ENCODE measurements around the gene ODAD3.
"Not testable (repeated sequence)": the region's sequence is repeated elsewhere in the genome, so short reads cannot be mapped to it uniquely, and the experiment has no call there.

The ODAD3 gene

DNA sequence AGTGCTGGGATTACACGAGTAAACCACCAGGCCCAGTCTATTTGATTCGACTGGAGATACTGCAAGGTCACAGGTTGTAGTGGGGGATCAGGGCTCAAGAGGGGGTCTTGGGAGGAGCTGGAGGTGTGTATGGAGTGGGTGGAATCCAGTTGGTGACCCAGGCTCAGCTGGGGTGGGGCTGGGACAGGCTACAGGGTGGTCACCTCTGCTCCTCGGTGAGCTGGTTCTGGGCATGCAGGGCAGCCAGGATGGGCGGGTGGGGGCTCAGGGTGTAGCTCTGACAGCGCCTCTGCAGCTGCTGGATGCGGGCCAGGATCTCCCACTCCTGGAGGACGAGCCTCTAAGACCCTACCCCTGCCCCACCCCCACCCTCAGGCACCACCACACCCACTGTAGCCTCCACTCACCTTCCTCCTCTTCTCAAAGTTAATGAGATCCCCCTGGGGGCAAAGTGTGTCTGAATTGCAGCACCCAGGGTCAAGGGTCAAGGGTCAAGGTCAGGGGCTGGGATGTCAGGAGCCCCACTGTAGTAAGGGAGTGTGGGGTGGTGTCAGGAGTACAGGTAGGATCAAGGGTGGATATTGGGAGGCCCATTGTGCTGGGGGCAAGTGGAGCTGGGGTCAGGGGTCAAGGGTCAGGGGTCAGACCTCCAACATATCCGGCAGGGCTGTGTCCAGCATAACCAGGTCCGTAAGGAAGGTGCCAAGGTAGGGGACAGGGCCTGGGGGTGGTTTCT, 32.9 kb downstream of the ODAD3 start:
- no peak for DNase-seq

DNA sequence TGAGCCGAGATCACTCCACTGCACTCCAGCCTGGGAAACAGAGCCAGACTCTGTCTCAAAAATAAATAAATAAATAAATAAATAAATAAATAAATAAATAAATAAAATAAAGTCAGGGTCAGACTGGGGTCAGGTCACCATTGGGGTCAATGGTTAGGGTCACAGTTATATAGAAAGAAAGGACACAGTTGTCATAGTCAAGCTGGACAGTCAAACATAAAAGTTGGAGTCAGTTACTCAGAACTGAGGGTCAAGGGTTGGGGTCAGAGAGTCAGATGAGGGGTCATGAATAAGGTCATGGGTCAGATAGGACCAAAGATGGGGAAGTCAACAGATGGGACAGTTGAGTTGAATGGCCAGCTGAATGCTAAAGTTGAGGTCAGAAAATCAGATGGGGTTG, 34.1 kb downstream of the ODAD3 start:
- DNase-seq, result no peak

DNA sequence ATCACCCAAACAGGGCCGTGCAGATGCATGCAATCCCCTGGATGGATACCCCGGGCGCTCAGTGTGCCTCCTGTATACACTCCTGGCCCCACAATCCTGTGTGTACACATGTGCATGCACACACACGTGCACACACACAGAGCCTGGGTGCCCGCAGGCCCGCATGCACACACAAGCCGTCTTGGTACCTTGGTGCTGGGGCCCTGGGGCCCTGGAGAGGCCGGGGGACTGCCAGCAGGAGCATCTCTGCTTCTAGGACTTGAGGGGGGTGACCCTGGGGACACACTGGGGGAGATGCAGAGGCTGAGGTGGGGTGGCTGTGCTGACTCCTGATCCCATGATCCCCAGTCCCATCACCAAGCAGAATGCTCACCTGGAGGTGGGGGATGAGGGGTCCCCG, 35.3 kb downstream of the ODAD3 start:
- no peak for DNase-seq

DNA sequence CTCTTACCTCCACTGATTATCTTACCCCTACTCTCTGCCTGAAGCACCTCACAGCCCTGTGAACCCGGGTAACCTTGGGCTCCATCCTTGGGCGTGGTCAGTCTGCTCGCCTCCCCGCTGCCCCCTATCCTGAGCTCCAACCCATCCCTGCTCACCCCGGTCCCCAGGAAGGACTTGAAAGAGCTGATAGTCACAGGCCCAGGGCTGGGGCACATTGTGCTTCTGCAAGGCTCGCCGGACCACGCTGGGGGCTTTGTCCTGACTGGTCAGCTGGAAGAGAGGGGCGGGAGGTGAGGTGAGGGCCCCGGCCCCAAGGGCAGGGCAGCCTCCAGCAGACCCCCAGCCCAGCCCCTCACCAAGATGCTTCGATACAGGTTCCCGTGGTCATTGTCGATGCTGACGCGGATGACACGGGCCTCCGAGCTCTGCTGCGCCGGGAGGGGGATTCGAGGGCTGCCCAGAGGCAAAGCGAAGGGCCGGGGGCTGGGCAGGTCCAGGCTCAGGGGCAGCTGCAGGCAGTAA, 37.8 kb downstream of the ODAD3 start:
- DNase-seq, result no peak

DNA sequence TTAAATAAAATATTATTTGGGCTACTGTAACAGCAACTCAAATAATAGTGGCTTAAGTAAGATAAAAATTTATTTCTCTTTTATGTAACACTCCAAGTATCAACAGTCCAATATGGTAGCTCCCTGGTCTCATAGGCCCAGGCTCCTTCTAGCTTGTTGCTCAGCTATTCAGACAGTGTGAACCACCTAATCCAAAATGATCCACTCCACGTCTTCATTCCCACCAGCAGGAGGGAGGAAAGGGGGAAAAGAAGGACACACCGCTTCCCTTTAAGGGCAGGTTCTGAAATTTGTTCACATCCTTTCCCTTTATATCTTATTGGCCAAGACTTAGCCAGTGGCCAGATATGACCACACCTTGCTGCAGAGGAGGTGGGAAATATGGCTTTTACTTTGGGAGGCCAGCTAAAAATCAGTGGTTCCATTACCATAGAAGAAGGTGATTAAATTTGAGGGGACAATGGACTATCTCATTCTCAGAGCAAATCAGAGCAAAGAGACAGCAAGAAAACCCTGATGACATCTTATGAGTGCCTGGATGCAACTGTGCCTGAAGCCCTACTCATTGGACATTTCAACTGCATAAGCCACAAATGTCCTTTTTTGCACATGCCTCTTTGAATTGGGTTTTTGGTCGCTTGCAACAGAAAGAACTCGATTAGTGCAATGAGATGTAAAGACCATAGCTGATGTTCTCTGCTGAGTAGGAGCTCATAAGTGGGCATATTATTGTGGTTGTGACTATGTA, 43.8 kb downstream of the ODAD3 start:
- no peak for DNase-seq

DNA sequence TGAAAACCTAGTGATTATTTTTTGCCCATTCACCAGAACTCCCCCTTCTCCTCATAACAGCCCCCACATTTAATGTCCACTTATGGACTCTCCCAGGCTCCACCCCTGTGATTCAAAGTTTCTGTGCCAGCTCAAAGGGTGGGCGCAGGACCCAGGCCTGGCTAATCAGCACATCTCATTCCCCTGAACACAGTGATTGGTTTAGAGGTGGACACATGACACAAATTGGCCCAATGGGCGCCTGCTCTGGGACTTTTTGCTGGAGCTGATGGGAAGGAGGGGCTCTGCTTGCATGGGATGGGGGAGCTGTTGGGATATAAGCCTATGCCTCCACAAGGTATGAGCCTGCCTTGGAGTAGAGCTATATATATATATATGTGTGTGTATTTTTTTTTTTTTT, 44.6 kb downstream of the ODAD3 start:
- no peak for DNase-seq

DNA sequence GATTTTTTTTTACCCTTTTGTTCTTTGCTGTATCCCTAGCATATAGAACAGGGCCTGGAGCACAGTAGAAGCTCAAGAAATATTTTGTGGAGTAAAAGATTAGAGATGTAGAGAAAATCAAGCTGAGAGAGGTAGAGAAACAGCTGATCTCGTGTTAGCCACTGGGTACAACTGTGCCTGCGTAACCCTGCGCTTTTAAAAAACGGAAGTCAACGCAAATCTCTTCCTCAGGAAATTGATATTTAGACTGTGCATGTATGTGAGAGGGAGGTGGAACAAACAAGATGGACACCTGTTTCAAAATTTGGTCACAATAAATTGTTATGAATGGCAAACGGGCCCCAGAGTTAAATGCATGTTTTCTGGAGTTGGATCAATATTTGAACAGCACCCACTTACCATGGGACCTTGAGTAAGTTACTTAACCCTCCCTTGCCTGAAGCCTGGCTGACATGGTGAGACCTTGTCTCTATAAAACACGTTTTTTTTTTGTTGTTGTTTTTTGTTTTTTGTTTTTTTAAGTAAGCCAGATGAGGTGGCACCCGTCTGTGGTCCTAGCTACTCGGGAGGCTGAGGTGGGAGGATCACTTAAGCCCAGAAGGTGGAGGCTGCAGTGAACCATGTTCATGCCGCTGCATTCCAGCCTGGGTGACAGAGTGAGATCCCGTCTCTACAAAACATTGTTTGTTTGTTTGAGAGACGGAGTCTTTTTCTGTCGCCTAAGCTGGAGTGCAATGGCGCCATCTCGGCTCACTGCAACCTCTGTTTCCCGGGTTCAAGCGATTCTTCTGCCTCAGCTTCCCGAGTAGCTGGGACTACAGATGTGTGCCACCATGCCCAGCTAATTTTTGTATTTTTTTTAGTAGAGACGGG, 47.5 kb downstream of the ODAD3 start:
- DNase-seq, result no peak

DNA sequence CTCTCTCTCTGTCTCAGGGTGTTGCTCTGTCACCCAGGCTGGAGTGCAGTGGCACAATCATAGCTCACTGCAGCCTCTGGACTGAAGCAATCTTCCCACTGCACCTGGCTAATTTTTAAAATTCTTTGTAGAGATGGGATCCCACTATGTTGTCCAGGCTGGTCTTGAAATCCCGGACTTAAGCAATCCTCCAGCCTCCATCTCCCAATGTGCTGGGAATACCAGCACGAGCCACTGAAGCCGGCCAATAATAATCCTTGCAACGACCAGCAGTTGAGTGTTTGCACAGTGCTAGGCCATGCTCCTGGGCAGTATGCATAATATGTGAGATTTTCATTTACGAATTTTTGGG, 50.2 kb downstream of the ODAD3 start:
- DNase-seq, result no peak

DNA sequence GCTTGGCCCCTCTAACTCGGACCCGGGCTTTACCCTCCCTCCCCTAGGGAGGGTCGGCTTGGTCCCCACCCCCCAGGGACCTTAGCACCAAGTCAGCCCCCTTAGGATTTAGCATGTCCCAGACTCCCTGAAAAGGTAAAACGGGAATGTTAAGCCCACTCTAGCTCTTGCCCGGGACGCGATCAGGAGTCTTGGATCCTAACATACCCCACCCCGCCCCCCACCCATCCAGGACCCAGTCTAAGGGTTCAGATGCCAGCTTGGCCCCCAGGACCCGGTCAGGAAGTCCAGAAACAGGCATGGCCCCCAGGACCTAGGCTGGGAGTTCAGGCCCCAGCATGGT, 51.2 kb downstream of the ODAD3 start:
- no peak for DNase-seq

DNA sequence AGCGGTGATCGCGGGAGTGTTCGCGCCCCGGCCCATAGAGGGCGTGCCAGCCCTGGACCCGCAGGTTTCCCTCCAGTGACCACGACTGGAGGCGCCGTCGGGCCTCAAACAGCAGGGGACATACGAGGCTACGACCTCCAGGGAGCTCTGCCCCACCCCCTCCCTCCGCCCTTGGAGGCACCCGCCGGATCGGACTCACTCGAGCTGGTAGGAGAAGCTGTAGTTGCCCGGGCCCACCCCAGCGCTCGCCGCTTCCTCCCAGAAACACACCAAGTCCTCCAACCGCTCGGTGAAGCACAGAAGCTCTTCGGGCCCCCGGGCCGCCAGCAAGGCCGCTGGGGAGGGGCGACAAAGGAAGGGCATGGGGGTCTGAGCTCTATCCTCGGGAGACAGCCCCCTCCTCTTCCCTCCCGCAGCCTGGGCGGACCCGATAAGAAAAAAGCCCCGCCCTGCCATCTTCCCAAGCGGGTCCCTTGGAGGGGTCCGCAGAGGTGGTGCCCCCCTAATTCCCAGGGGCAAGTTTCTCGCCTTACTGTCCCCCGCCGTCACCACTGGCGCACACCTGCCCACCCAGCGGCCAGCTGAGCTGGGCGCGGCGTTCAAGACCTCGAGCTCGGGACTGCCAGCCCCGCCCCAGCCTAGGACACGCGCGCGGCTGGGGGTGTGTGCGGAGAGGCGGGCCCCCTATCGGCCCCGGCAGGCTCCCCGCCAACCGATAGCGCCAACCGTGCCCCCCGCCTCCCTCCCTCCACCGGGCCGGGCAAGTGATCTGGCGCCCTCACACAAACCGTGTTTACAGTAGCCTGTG, 51.8 kb downstream of the ODAD3 start:
- peak; percentile 18 for DNase-seq

DNA sequence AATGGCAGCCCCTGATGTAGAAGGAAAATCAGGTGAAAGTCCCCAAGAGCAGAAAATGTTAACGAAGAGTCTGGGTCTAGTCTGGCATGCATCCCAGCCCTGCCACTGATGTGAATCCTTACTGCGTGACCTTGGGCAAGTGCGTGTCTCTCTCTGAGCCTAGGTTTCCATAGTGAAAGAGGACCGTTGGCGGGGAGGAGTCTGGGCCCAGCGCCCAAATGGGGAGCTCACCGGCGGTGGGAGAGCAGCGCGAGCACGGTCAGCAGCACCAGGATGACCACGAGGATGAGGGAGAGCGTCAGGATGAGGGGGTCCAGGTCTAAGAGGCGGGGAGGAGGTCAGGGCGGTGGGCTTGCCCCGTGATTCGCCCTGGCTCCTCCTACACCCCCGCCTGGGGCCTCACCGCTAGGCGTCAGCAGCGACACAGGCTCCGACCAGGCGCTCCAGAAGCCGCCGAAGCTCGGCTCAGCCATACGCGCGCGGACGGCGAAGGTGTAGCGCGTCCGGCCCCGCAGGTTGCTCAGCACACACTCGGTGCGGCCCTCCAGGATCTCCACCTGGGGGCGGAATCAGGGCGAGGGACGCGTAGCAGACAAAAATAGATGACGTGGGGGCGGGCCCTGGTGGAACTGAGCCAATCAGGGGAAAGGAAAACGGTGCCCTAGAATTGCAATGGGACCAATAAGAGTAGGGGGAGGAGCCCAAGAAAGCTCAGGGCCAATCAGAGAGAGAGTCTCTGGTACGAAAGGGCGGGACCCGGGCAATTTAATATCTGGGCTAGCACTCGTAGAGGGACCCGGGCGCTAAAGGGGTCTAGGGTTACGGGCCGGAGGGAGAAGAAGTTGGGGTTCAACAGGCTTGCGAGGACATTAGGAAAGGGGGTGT, 54.0 kb downstream of the ODAD3 start:
- peak; percentile 85 for DNase-seq

DNA sequence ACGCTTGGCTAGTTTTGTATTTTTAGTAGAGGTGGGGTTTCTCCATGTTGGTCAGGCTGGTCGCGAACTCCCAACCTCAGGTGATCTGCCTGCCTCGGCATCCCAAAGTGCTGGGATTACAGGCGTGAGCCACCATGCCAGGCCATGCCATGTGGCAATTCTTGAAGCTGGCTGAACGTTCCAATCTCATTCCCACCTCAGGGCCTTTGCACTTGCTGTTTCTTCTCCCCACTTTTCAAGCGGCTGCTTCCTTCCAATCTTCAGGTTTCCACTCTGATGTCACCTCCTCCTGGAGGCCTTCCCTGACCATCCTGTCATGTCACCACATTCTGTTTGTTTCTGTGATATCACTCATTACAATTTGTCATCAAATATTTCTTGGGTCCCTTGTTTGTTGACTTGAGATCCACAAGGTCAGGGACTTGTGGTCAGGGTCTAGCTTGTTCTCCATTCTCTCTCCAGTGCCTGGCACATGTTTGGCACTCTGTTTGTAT, 55.0 kb downstream of the ODAD3 start:
- DNase-seq, result no peak

DNA sequence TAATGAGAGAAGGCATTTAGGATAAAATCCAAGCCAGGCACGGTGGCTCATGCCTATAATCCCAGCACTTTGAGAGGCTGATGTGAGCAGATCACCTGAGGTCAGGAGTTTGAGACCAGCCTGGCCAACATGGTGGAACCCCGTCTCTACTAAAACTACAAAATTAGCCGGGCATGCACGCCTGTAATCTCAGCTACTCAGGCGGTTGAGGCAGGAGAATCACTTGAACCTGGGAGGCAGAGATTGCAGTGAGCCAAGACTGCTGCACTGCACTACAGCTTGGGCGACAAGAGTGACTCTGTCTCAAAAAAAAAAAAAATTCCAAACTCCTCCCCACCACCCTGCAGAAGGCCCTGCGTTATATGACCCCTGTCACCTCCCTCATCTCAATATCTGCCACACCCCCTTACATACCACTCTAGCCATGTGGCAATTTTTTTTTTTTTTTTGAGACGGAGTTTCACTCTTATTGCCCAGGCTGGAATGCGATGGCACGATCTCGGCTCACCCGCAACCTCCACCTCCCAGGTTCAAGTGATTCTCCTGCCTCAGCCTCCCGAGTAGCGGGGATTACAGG, 55.6 kb downstream of the ODAD3 start:
- DNase-seq, result not testable (repeated sequence)

DNA sequence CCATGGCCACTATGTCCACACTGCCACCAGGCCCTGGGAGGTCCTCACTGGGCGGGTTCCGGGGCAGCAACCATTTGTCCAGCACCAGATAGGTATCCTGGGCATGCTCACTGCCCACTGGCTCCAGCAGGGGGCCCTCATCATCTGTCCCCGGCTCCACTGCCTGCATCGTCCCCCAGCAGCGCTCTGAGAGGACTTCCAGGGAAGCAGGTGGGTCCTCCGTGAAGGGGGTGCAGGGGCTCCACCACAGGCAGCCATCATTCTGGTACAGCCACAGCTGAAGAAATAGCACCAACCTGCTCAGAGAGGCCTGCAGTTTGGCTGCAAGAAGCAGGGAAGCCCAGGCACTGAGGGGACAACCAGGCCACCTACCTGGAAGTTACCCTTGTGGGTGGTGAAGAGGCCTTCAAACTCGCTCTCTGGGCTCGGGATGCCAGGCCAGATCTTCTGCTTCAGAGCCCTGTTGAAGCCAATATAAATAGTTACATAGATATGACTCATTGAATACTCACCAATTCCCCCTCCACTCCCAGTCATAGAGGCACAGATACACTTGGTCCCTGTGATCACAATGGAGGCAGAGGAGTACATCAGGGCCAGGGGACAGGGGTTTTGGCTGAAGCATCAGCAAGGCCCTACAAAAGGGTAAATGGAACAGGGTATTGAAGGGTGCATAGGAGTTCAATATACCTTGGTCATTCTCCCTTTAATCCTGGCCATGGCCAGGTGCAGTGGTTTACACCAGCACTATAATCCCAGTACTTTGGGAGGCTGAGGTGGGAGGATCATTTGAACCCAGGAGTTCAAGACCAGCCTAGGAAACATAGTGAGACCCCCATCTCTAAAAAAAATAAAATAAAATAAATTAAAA, 56.4 kb downstream of the ODAD3 start:
- peak; percentile 2 for DNase-seq

DNA sequence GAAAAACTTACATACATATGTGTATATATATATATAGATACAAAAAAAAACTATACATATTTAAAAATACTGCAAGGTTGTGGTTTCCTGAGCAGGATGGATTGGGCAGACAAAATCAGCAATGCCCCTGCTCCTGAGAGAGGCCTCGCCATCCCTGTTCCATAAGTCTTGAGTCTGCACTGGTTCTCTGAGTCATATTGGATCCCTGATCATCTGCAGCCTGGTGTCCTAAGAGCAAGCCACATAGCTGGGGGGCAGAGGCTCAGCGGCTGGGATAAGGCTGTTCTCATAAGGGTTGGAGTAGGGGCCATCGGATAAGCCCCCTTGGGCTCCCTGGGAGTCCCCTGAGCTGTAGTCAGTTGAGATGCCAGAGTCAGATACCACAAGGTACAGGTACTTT, 57.2 kb downstream of the ODAD3 start:
- DNase-seq, result no peak

DNA sequence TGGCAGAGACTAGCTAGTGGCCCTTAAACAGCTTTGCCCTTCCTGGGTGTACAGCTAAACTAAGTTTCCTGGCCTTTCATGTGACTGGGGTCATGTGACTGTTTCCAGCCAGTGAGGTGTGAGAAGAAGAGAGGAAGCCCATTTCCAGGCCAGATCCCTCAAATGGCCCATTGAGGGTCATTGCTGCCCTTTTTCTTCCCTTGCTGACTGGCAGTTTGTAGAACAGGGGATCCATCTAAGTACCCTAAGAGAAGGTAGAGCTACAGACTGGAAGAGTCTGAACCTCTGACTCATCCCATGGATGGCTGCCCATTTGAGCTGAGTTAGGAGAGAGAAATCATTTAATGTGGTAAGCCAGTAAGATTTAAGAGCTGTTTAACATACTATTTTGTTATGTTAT, 57.7 kb downstream of the ODAD3 start:
- DNase-seq, result no peak

DNA sequence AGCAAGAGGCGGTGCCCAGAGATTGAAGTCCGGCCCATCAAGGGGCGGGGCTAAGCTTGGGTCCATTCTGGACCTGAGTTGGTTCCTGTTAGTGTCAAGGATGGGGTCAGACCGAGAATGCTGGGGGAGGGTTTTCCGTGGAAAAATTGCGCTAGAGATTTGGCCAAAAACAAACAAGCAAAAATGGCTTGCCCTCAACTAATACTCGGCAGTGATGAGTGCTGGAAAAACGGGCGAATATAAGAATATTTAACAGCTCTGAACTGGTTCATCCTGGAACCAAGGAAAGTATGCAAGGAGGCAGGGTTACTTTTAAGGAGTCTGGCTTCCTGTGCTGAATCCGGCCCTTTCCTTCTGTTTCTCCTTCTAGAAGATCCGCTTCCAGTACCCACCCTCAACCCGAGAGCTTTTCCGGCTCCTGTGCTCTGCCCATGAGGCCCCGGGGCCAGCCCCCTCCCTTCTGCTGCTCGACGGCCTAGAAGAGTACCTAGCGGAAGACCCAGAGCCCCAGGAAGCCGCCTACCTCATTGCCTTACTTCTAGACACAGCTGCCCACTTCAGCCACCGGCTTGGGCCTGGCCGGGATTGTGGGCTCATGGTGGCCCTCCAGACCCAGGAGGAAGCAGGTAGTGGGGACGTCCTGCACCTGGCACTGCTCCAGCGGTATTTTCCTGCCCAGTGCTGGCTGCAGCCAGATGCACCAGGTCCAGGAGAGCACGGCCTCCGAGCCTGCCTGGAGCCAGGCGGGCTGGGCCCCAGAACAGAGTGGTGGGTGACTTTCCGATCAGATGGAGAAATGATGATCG, 59.6 kb downstream of the ODAD3 start:
- no peak for DNase-seq

DNA sequence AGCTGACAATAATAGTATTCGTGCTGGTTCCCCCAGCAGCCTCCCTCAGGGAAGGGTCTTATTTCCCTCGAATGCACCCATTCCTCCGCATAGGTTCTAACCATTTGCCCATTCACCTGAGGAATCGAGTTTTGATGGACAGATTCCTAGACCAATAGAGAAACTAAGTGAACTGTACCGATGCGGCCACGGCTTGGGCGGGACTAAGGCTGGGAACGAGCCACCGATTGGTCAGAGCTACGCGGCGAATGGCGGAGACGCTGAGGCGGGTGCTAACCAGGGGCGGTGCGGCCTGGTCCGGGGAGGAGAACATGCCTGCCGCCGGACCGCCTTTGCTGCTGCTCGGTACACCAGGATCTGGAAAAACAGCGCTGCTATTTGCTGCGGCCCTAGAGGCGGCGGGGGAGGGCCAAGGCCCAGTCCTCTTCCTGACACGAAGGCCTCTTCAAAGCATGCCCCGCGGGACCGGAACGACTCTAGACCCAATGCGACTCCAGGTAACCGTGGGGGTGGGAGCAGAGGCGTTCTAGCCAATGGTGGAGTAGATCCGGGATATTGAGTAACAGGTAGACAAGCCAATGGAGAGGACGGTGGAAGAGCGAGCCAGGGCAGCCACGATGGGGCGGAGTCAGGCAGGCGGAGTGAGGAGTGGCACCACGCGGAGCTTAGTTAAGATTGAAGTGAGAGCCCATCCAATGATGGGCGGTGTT, 60.3 kb downstream of the ODAD3 start, which contains the start of gene SWSAP1:
Gene SWSAP1, plus strand, starts transcription at position 234 of the 710 bp plus-strand sequence. Its CDS starts 15 bp downstream, at position 249.
- peak; percentile 90 for DNase-seq

Measured in NCI-H345 (cell line).